Activated T-cell treated with anti-CD3 and anti-CD28 coated beads, Interleukin-2, amount 50 U/mL, for 4 hours (primary cell): ENCODE results near the gene TCF20. TPM values are rescaled to one million over a fixed set of nuclear protein-coding genes. Genes with fewer than 3 reads are reported as not detected.
A peak's percentile ranks its signal among the peaks of the same experiment; 100 is the strongest.

Experiments
- ATAC-seq, 2 donors: fragments of 200-7000 bp; cut with Tn5 transposase; one replicate each; pipeline ENCODE4 v1.10.0; 2021
- DNase-seq: peaks from one replicate; pipeline ENCODE4 v3.0.0-alpha.2; 2020
- H3K27me3 Mint-ChIP-seq: one replicate; pipeline ENCODE4 v1.8.0; 2021; ENCODE audit warnings: low read depth, mixed read lengths
- H3K36me3 Mint-ChIP-seq: one replicate; pipeline ENCODE4 v1.8.0; 2022; ENCODE audit warnings: mixed read lengths; ENCODE audit not compliant: insufficient read depth
- H3K4me1 Mint-ChIP-seq: one replicate; pipeline ENCODE4 v1.8.0; 2021; ENCODE audit warnings: low read depth, mixed read lengths
- H3K4me3 Mint-ChIP-seq: one replicate; pipeline ENCODE4 v1.8.0; 2021; ENCODE audit warnings: mild to moderate bottlenecking, moderate library complexity, mixed read lengths
- H3K9me3 Mint-ChIP-seq: one replicate; pipeline ENCODE4 v1.8.0; 2021; ENCODE audit warnings: mixed read lengths
- total RNA-seq, 3 donors: library from RNA; stranded (reverse); gene quantifications; one replicate each; pipeline ENCODE4 v1.2.1, GENCODE V29; 2021

Gene TCF20
- total RNA-seq, 3 donors from 2014 or later, result 68.1 to 74.4 (median 69.9) TPM

- H3K4me3 Mint-ChIP-seq, result no peak overlapping the region
- H3K36me3 Mint-ChIP-seq, result no peaks in the 10 kb centered on the region
- no peak for DNase-seq
- ATAC-seq, result no peak
- H3K4me1 Mint-ChIP-seq, result peaks cover 51% of the 10 kb centered on the region
- no peaks in the 10 kb centered on the region for H3K27me3 Mint-ChIP-seq
- no peaks in the 10 kb centered on the region for H3K9me3 Mint-ChIP-seq
Observed at GRCh38 chr22:42306010-42306409, 35.6 kb upstream of the TCF20 start.

GRCh38 chr22:42304324-42304790 lies 33.9 kb upstream of the TCF20 start:
- Mint-ChIP-seq H3K4me1 (peaks cover 63% of the 10 kb centered on the region), H3K27me3 (no peaks in the 10 kb centered on the region), H3K4me3 (no peak overlapping the region), H3K36me3 (no peaks in the 10 kb centered on the region), H3K9me3 (no peaks in the 10 kb centered on the region)
- ATAC-seq, result no peak
- DNase-seq, result no peak

GRCh38 chr22:42303396-42304323 lies 33.2 kb upstream of the TCF20 start:
- no peaks in the 10 kb centered on the region for H3K27me3 Mint-ChIP-seq
- H3K4me3 Mint-ChIP-seq, result no peak overlapping the region
- H3K9me3 Mint-ChIP-seq, result no peaks in the 10 kb centered on the region
- H3K36me3 Mint-ChIP-seq, result no peaks in the 10 kb centered on the region
- ATAC-seq, result no peak
- peaks cover 69% of the 10 kb centered on the region for H3K4me1 Mint-ChIP-seq
- DNase-seq, result no peak

GRCh38 chr22:42301742-42302102 lies 31.3 kb upstream of the TCF20 start:
- DNase-seq, result no peak
- H3K9me3 Mint-ChIP-seq, result no peaks in the 10 kb centered on the region
- H3K4me1 Mint-ChIP-seq, result peaks cover 73% of the 10 kb centered on the region

GRCh38 chr22:42301077-42301741 lies 30.8 kb upstream of the TCF20 start:
- Mint-ChIP-seq H3K27me3 (no peaks in the 10 kb centered on the region), H3K36me3 (no peaks in the 10 kb centered on the region), H3K4me3 (peak overlapping the region; percentile 15), H3K4me1 (peaks cover 76% of the 10 kb centered on the region), H3K9me3 (no peaks in the 10 kb centered on the region)
- DNase-seq (no peak), ATAC-seq (no peak)

More at GRCh38 chr22:42301742-42302102, 31.3 kb upstream of the TCF20 start:
- Mint-ChIP-seq H3K27me3 (no peaks in the 10 kb centered on the region), H3K4me3 (no peak overlapping the region), H3K36me3 (no peaks in the 10 kb centered on the region)
- ATAC-seq, result no peak

- DNase-seq, result peak; percentile 33
- peak overlapping the region; percentile 70 for H3K4me3 Mint-ChIP-seq
- no peaks in the 10 kb centered on the region for H3K9me3 Mint-ChIP-seq
- peaks cover 81% of the 10 kb centered on the region for H3K4me1 Mint-ChIP-seq
- ATAC-seq, result peak; percentile 76 to 83
- no peaks in the 10 kb centered on the region for H3K27me3 Mint-ChIP-seq
- no peaks in the 10 kb centered on the region for H3K36me3 Mint-ChIP-seq
Observed at GRCh38 chr22:42300259-42301076, 30.0 kb upstream of the TCF20 start.

- Mint-ChIP-seq H3K36me3 (no peaks in the 10 kb centered on the region), H3K9me3 (no peaks in the 10 kb centered on the region), H3K4me1 (peaks cover 81% of the 10 kb centered on the region), H3K27me3 (no peaks in the 10 kb centered on the region), H3K4me3 (peak overlapping the region; percentile 70)
- ATAC-seq (no peak), DNase-seq (peak; percentile 49)
Observed at GRCh38 chr22:42299586-42300258, 29.3 kb upstream of the TCF20 start.

GRCh38 chr22:42298746-42299145 lies 28.3 kb upstream of the TCF20 start:
- ATAC-seq, result no peak
- peaks cover 81% of the 10 kb centered on the region for H3K4me1 Mint-ChIP-seq
- no peaks in the 10 kb centered on the region for H3K27me3 Mint-ChIP-seq
- H3K4me3 Mint-ChIP-seq, result no peak overlapping the region
- no peak for DNase-seq
- no peaks in the 10 kb centered on the region for H3K36me3 Mint-ChIP-seq
- no peaks in the 10 kb centered on the region for H3K9me3 Mint-ChIP-seq

GRCh38 chr22:42297778-42298177 lies 27.3 kb upstream of the TCF20 start:
- ATAC-seq (no peak), DNase-seq (no peak)
- Mint-ChIP-seq H3K36me3 (no peaks in the 10 kb centered on the region), H3K4me1 (peaks cover 78% of the 10 kb centered on the region), H3K9me3 (no peaks in the 10 kb centered on the region), H3K4me3 (no peak overlapping the region), H3K27me3 (no peaks in the 10 kb centered on the region)

GRCh38 chr22:42296883-42297282 lies 26.4 kb upstream of the TCF20 start:
- Mint-ChIP-seq H3K36me3 (no peaks in the 10 kb centered on the region), H3K9me3 (no peaks in the 10 kb centered on the region), H3K4me1 (peaks cover 72% of the 10 kb centered on the region), H3K27me3 (no peaks in the 10 kb centered on the region), H3K4me3 (no peak overlapping the region)
- DNase-seq (no peak), ATAC-seq (no peak)

GRCh38 chr22:42296381-42296853 lies 26.0 kb upstream of the TCF20 start:
- ATAC-seq, result no peak
- Mint-ChIP-seq H3K4me3 (no peak overlapping the region), H3K36me3 (no peaks in the 10 kb centered on the region), H3K4me1 (peaks cover 69% of the 10 kb centered on the region), H3K27me3 (no peaks in the 10 kb centered on the region), H3K9me3 (no peaks in the 10 kb centered on the region)
- no peak for DNase-seq

- Mint-ChIP-seq H3K4me3 (no peak overlapping the region), H3K4me1 (peaks cover 50% of the 10 kb centered on the region), H3K27me3 (no peaks in the 10 kb centered on the region), H3K36me3 (no peaks in the 10 kb centered on the region), H3K9me3 (no peaks in the 10 kb centered on the region)
- no peak for DNase-seq
- ATAC-seq, result peak; percentile 49 to 61
Observed at GRCh38 chr22:42294034-42294985, 23.9 kb upstream of the TCF20 start.
